SK-N-SH (cell line): ENCODE data around the gene KRTAP9-9. TPM values are rescaled to one million over a fixed set of nuclear protein-coding genes. Genes with fewer than 3 reads are reported as not detected.

ENCODE experiments used
- CTCF ChIA-PET: fragments of 300-600, 350-600 bp; formaldehyde crosslinking; extraction: SDS; loops from one replicate; lab custom pipeline; 2021; lab: Yijun Ruan, JAX
- POLR2A ChIA-PET: fragments of 350-600 bp; sonication (Branson Sonifier 250); formaldehyde crosslinking; extraction: SDS; loops from one replicate; lab custom pipeline; 2020; ENCODE audit warnings: antibody characterized with exemption, inconsistent platforms; lab: Yijun Ruan, JAX
- DNase-seq: peaks from one replicate; pipeline ENCODE4 v3.0.0; 2012
- H2AFZ ChIP-seq: fragments of 200-600 bp; sonication (generic); 2 replicates; pipeline ENCODE4 v1.8.1; 2016; ENCODE audit warnings: antibody characterized with exemption, mild to moderate bottlenecking, low read depth
- H3F3A ChIP-seq: fragments of 200-600 bp; sonication (generic); replicated peaks from 2 replicates; pipeline ENCODE3; 2016; ENCODE audit warnings: antibody characterized with exemption, mild to moderate bottlenecking; ENCODE audit not compliant: insufficient read depth
- H3K27ac ChIP-seq, 2 experiments: fragments of 200-500 bp in 1 of 2; fragments of 200-600 bp in 1 of 2; sonication (Bioruptor generic) in 1 of 2; sonication (generic), shearing (Covaris generic) in 1 of 2; 2 replicates each; pipeline versions ENCODE4 v1.5.1 to v1.6.1; 2014 to 2016; ENCODE audit warnings: low read depth in 2 of 2, inconsistent platforms in 1 of 2, low read length in 1 of 2, mild to moderate bottlenecking in 1 of 2, mixed read lengths in 1 of 2
- H3K27me3 ChIP-seq: fragments of 200-600 bp; sonication (generic), shearing (Covaris generic); 2 replicates; pipeline ENCODE4 v1.6.1; 2016; ENCODE audit warnings: mixed run types; ENCODE audit not compliant: insufficient read depth
- H3K36me3 ChIP-seq, 2 experiments: fragments of 200-500 bp in 1 of 2; fragments of 200-600 bp in 1 of 2; sonication (Bioruptor generic) in 1 of 2; sonication (generic) in 1 of 2; replicated peaks in 1 of 2; 2 replicates each; pipeline versions ENCODE3 to v1.5.1; 2014 to 2016; ENCODE audit warnings: low read length in 1 of 2, mild to moderate bottlenecking in 1 of 2; ENCODE audit not compliant: insufficient read depth in 2 of 2, control insufficient read depth in 1 of 2
- H3K4me1 ChIP-seq, 2 experiments: fragments of 200-500 bp in 1 of 2; fragments of 200-600 bp in 1 of 2; sonication (Bioruptor generic) in 1 of 2; sonication (generic), shearing (Covaris generic) in 1 of 2; 2 replicates each; pipeline versions ENCODE4 v1.5.1 to v1.6.1; 2014 to 2016; ENCODE audit warnings: low read depth in 1 of 2, low read length in 1 of 2, mixed run types in 1 of 2; ENCODE audit not compliant: insufficient read depth in 2 of 2, control insufficient read depth in 1 of 2
- H3K4me2 ChIP-seq: fragments of 200-600 bp; sonication (generic), shearing (Covaris generic); 2 replicates; pipeline ENCODE4 v1.6.1; 2017; ENCODE audit warnings: mixed run types
- H3K4me3 ChIP-seq, 2 experiments: fragments of 200-500 bp in 1 of 2; fragments of 200-600 bp in 1 of 2; sonication (Bioruptor generic) in 1 of 2; sonication (generic), shearing (Covaris generic) in 1 of 2; 2 replicates each; pipeline versions ENCODE4 v1.5.1 to v1.8.1; 2014 to 2016; ENCODE audit warnings: low read depth in 2 of 2, inconsistent platforms in 1 of 2, low read length in 1 of 2, mild to moderate bottlenecking in 1 of 2, mixed read lengths in 1 of 2, moderate library complexity in 1 of 2
- H3K79me2 ChIP-seq: fragments of 200-600 bp; sonication (generic); 2 replicates; pipeline ENCODE4 v1.8.1; 2017; ENCODE audit warnings: mild to moderate bottlenecking; ENCODE audit not compliant: insufficient read depth
- H3K9ac ChIP-seq: fragments of 200-600 bp; sonication (generic); 2 replicates; pipeline ENCODE4 v1.6.1; 2017; ENCODE audit warnings: mixed run types
- H3K9me2 ChIP-seq: fragments of 200-600 bp; sonication (generic); 2 replicates; pipeline ENCODE4 v1.6.1; 2017; ENCODE audit warnings: mixed run types
- H3K9me3 ChIP-seq: fragments of 200-600 bp; sonication (generic); 2 replicates; pipeline ENCODE4 v1.6.1; 2017; ENCODE audit warnings: mixed run types, mild to moderate bottlenecking, moderate library complexity
- H4K20me1 ChIP-seq: fragments of 200-600 bp; sonication (generic); 2 replicates; pipeline ENCODE4 v1.6.1; 2017; ENCODE audit warnings: mild to moderate bottlenecking, mixed run types; ENCODE audit not compliant: insufficient read depth
- EP300 ChIP-seq, 2 experiments: IDR thresholded peaks; 2 replicates each; pipeline versions ENCODE4 v1.4.0 to v1.6.1; 2012; ENCODE audit warnings: borderline replicate concordance in 1 of 2, low read depth in 1 of 2, low read length in 1 of 2
- EZH2phosphoT487 ChIP-seq: fragments of 200-600 bp; sonication (generic); IDR thresholded peaks from 2 replicates; pipeline ENCODE4 v1.6.1; 2017; ENCODE audit warnings: low read depth, mixed run types, mild to moderate bottlenecking, antibody characterized with exemption, moderate library complexity, borderline replicate concordance
- FOSL2 ChIP-seq: IDR thresholded peaks from 2 replicates; pipeline ENCODE4 v1.4.0; 2012; ENCODE audit warnings: low read depth, mild to moderate bottlenecking, moderate library complexity, borderline replicate concordance
- FOXJ3 ChIP-seq: sonication (generic); formaldehyde crosslinking; IDR thresholded peaks from 2 replicates; pipeline ENCODE4 v1.5.1; 2020; ENCODE audit warnings: mild to moderate bottlenecking, missing genetic modification reagents
- GABPA ChIP-seq: IDR thresholded peaks from 2 replicates; pipeline ENCODE4 v1.4.0; 2012; ENCODE audit warnings: low read depth, mild to moderate bottlenecking
- GATA2 ChIP-seq: sonication (generic); formaldehyde crosslinking; IDR thresholded peaks from 2 replicates; pipeline ENCODE4 v1.5.0; 2020; ENCODE audit warnings: mild to moderate bottlenecking, missing genetic modification reagents
- MAX ChIP-seq: IDR thresholded peaks from 2 replicates; pipeline ENCODE4 v1.4.0; 2012; ENCODE audit warnings: low read depth
- MXI1 ChIP-seq: IDR thresholded peaks from 2 replicates; pipeline ENCODE4 v1.6.1; 2012; ENCODE audit warnings: mild to moderate bottlenecking, low read depth, low read length, improper control_type of control experiment
- NRF1 ChIP-seq: IDR thresholded peaks from 2 replicates; pipeline ENCODE4 v1.6.1; 2012; ENCODE audit warnings: low read depth, mild to moderate bottlenecking, low read length
- RCOR1 ChIP-seq: fragments of 150-350 bp; IDR thresholded peaks from 2 replicates; pipeline ENCODE4 v1.6.1; 2017; ENCODE audit warnings: antibody characterized with exemption, low read length
- RXRA ChIP-seq: IDR thresholded peaks from 2 replicates; pipeline ENCODE4 v1.4.0; 2012; ENCODE audit warnings: low read depth, mild to moderate bottlenecking, borderline replicate concordance
- SIN3A ChIP-seq: IDR thresholded peaks from 2 replicates; pipeline ENCODE4 v1.6.1; 2012; ENCODE audit warnings: low read depth, mild to moderate bottlenecking, low read length, moderate library complexity, borderline replicate concordance
- TAF1 ChIP-seq: IDR thresholded peaks from 2 replicates; pipeline ENCODE4 v1.6.1; 2012; ENCODE audit warnings: low read depth, mild to moderate bottlenecking, low read length, moderate library complexity, borderline replicate concordance
- TCF12 ChIP-seq: IDR thresholded peaks from 2 replicates; pipeline ENCODE4 v1.4.0; 2012
- USF2 ChIP-seq: fragments of 150-350 bp; IDR thresholded peaks from 2 replicates; pipeline ENCODE4 v1.6.1; 2017; ENCODE audit warnings: antibody characterized with exemption, low read length, low read depth, borderline replicate concordance
- YY1 ChIP-seq: IDR thresholded peaks from 2 replicates; pipeline ENCODE4 v1.4.0; 2012; ENCODE audit warnings: low read depth, mild to moderate bottlenecking
- WGBS: methylation state at CpG from one replicate; pipeline ENCODE4 v1.1.6; 2017; ENCODE audit warnings: low lambda C conversion rate; 5-methylcytosine and 5-hydroxymethylcytosine counted together
- polyA plus RNA-seq, 3 experiments: library from polyadenylated mRNA; depleted of rRNA; stranded (reverse); fragments of >200 nt; gene quantifications; 2 replicates each; pipeline ENCODE4 v1.2.3, GENCODE V29; 2012
- TF ChIP-seq, protein P1 (sequence below): fragments of 150-350 bp; IDR thresholded peaks from 2 replicates; pipeline ENCODE4 v1.6.1; 2016; ENCODE audit warnings: mild to moderate bottlenecking, low read depth, low read length

KRTAP9-9 gene
- polyA plus RNA-seq, 1 of the 3 experiments (the other 2 are of a cell fraction), result not detected

DNA sequence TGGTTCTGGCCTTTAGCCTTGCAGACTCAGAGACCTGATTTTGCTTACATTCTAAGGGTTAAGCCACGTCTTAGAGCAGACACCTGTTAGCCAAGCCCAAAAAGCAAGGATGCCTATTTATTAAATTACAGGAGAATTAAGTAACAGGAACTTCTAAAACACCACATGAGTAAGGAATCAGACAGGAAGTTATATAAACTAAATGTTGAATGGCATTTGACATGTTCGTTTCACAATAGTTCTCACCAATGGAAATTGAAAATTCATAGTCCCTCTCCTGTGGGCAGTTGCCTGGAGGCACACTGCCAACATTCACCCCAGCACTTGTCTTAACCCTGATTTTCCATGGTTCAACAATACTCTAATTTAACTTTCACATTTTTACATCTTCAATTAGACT, 29.4 kb downstream of the KRTAP9-9 start:
- Histone ChIP-seq H3K9me3 (no peaks in the 10 kb centered on the region), H3K4me1 (no peaks in the 10 kb centered on the region), H3K9ac (no peak overlapping the region), H3F3A (no peaks in the 10 kb centered on the region), H3K27ac (no peak overlapping the region), H3K4me3 (no peak overlapping the region), H3K4me2 (no peak overlapping the region), H3K36me3 (no peaks in the 10 kb centered on the region), H3K27me3 (peaks cover 21% of the 10 kb centered on the region), H3K79me2 (no peaks in the 10 kb centered on the region), H4K20me1 (no peaks in the 10 kb centered on the region), H3K9me2 (no peaks in the 10 kb centered on the region), H2AFZ (no peak overlapping the region)
- TF ChIP-seq NRF1 (no peak), USF2 (no peak), RCOR1 (no peak), EP300 (IDR thresholded peaks at IDR 0.05; ENCODE audit: borderline replicate concordance in 1 of 2, low read depth in 1 of 2, low read length in 1 of 2) (no peak), EZH2phosphoT487 (no peak), MAX (no peak), TCF12 (no peak), RXRA (no peak)
- ChIA-PET POLR2A (no interaction called here), CTCF (interaction anchor here (1.0 kb wide), 1 partner anchor 264 kb away, joined by 4 read pairs; no protein-coding TSS in a partner anchor)
- 9% methylated on average over 2 of the region's 2 CpGs for WGBS
- no peak for DNase-seq

- H3K27ac ChIP-seq, result no peak overlapping the region
- H3K4me1 ChIP-seq, result no peaks in the 10 kb centered on the region
- H3K27me3 ChIP-seq, result peaks cover 43% of the 10 kb centered on the region
- no peaks in the 10 kb centered on the region for H3K9me2 ChIP-seq
- no peak overlapping the region for H3K4me2 ChIP-seq
- H3K79me2 ChIP-seq, result no peaks in the 10 kb centered on the region
- WGBS, result 8% methylated on average over 3 of the region's 3 CpGs
- H3K9me3 ChIP-seq, result no peaks in the 10 kb centered on the region
- CTCF ChIA-PET, result no interaction called here
- TF ChIP-seq TAF1, result no peak
- no peak for TF ChIP-seq NRF1
- TF ChIP-seq RXRA, result no peak
- H4K20me1 ChIP-seq, result no peaks in the 10 kb centered on the region
- no peak overlapping the region for H3K4me3 ChIP-seq
- no peak for DNase-seq
- H3K36me3 ChIP-seq, result no peaks in the 10 kb centered on the region
- POLR2A ChIA-PET, result no interaction called here
- no peak overlapping the region for H2AFZ ChIP-seq
- H3K9ac ChIP-seq, result no peak overlapping the region
- H3F3A ChIP-seq, result no peaks in the 10 kb centered on the region
Observed at GRCh38 chr17:41287050-41287449, 31.9 kb downstream of the KRTAP9-9 start.

DNA sequence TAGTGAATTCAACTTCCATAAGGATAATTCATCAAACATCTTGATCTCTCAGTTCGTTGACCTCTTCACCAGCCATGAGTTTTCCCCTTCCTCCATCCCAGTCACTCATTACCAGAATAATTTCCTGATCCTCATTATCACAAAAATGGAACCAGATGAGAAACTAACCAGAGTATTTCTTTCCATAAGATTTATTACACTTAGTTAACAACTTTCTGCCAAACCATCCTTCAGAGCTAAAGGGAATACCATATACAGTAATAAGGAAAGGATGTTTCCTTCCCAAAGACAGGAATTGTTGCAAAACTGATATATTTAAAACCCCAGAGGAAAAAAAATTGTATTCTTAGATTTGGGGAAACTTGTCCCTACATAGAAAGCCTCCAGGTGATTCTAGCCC, 38.8 kb downstream of the KRTAP9-9 start:
- Histone ChIP-seq H3K27me3 (peaks cover 55% of the 10 kb centered on the region; the same call in 1 of the 2 replicates), H3K4me3 (no peak overlapping the region), H3K36me3 (no peaks in the 10 kb centered on the region), H3K9me3 (no peaks in the 10 kb centered on the region), H3K4me2 (no peak overlapping the region), H4K20me1 (no peaks in the 10 kb centered on the region), H3K79me2 (no peaks in the 10 kb centered on the region), H2AFZ (no peak overlapping the region), H3K9ac (no peak overlapping the region), H3K4me1 (no peaks in the 10 kb centered on the region), H3K27ac (no peak overlapping the region), H3K9me2 (no peaks in the 10 kb centered on the region), H3F3A (no peaks in the 10 kb centered on the region)
- CTCF ChIA-PET, result interaction anchor here (1.5 kb wide), 1 partner anchor 19 kb away, joined by 4 read pairs; no protein-coding TSS in a partner anchor
- no peak for DNase-seq
- WGBS, result 16% methylated on average over 1 of the region's 1 CpG
- POLR2A ChIA-PET, result no interaction called here
- no peak for TF ChIP-seq GATA2 (CRISPR knock-in tag)
- TF ChIP-seq MXI1, result no peak
- TF ChIP-seq FOXJ3 (CRISPR knock-in tag), result no peak
- TF ChIP-seq YY1, result no peak
- no peak for TF ChIP-seq GABPA
- TF ChIP-seq, protein P1, sequence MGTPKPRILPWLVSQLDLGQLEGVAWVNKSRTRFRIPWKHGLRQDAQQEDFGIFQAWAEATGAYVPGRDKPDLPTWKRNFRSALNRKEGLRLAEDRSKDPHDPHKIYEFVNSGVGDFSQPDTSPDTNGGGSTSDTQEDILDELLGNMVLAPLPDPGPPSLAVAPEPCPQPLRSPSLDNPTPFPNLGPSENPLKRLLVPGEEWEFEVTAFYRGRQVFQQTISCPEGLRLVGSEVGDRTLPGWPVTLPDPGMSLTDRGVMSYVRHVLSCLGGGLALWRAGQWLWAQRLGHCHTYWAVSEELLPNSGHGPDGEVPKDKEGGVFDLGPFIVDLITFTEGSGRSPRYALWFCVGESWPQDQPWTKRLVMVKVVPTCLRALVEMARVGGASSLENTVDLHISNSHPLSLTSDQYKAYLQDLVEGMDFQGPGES, result no peak
- no peak for TF ChIP-seq FOSL2
- no peak for TF ChIP-seq EZH2phosphoT487
- no peak for TF ChIP-seq SIN3A
